ENCODE results near the gene AFF3. TPM values are rescaled to one million over a fixed set of nuclear protein-coding genes. Genes with fewer than 3 reads are reported as not detected.

The AFF3 gene, protein sequence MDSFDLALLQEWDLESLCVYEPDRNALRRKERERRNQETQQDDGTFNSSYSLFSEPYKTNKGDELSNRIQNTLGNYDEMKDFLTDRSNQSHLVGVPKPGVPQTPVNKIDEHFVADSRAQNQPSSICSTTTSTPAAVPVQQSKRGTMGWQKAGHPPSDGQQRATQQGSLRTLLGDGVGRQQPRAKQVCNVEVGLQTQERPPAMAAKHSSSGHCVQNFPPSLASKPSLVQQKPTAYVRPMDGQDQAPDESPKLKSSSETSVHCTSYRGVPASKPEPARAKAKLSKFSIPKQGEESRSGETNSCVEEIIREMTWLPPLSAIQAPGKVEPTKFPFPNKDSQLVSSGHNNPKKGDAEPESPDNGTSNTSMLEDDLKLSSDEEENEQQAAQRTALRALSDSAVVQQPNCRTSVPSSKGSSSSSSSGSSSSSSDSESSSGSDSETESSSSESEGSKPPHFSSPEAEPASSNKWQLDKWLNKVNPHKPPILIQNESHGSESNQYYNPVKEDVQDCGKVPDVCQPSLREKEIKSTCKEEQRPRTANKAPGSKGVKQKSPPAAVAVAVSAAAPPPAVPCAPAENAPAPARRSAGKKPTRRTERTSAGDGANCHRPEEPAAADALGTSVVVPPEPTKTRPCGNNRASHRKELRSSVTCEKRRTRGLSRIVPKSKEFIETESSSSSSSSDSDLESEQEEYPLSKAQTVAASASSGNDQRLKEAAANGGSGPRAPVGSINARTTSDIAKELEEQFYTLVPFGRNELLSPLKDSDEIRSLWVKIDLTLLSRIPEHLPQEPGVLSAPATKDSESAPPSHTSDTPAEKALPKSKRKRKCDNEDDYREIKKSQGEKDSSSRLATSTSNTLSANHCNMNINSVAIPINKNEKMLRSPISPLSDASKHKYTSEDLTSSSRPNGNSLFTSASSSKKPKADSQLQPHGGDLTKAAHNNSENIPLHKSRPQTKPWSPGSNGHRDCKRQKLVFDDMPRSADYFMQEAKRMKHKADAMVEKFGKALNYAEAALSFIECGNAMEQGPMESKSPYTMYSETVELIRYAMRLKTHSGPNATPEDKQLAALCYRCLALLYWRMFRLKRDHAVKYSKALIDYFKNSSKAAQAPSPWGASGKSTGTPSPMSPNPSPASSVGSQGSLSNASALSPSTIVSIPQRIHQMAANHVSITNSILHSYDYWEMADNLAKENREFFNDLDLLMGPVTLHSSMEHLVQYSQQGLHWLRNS (N-terminal part only)
- under 1 TPM; 0.09 to 0.55 TPM for total RNA-seq

DNA sequence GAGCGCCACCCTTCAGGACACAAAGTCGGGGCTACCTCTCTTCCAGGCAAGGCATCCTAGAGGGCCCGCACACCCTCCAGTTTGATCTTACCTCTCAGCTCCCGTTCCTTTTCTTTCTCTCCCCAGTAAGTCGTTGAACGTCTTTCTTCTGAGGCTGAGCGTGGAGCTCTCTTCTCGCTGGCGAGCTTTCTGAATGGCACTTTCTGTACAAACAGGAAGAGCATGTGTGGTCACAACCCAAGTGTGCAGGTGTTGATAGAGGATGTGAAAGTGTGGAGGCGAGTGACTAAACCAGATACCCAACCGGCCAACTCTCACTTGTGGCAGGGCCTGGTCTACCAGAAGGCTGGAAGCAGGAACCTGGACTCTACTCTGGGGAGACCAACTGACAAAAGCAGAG is at the start of gene AFF3:
AFF3 (minus strand) TSS at position 198 of the 400 bp plus-strand sequence. CDS start 38,136 bp downstream, outside the sequence.
- CTCF ChIA-PET = no interaction called here
- H3K27ac Mint-ChIP-seq = no peak within 1 kb of the TSS
- peak within 1 kb of the TSS; percentile 26 for H3K4me3 Mint-ChIP-seq
- H3K36me3 Mint-ChIP-seq = no peaks in the 10 kb centered on the region
- no peaks in the 10 kb centered on the region for H3K9me3 Mint-ChIP-seq (ENCODE audit: low read depth)
- H3K27me3 Mint-ChIP-seq = peaks cover 39% of the 10 kb centered on the region
- H3K4me1 Mint-ChIP-seq = peaks cover 17% of the 10 kb centered on the region
- peak; percentile 63 for DNase-seq
- peak; percentile 73 for ATAC-seq

DNA sequence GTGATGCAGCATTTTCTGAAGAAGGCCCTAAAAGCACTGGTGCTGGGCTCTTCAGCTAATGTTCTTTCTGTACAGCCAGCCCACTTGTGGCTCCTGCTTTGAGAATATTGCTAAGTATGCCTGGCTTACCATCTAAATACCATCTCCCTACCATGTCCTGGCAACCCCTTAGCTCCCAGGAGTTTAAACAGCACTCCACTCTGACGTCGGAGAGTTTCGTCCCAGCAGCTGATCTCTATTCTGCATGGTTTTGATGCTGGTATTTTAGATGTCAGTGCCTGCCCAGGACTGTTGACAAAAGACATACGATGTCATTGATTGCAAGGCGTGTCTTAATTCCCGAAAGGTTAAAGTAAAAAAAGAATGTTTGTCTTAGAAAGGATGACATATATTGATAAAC is 47.0 kb upstream of the AFF3 start:
- no peaks in the 10 kb centered on the region for H3K36me3 Mint-ChIP-seq
- DNase-seq (no peak), ATAC-seq (no peak)
- CTCF ChIA-PET = no interaction called here
- no peak overlapping the region for H3K4me3 Mint-ChIP-seq
- H3K27ac Mint-ChIP-seq = no peak overlapping the region
- no peaks in the 10 kb centered on the region for H3K9me3 Mint-ChIP-seq (ENCODE audit: low read depth)
- H3K27me3 Mint-ChIP-seq = peaks cover 16% of the 10 kb centered on the region
- H3K4me1 Mint-ChIP-seq = no peaks in the 10 kb centered on the region

DNA sequence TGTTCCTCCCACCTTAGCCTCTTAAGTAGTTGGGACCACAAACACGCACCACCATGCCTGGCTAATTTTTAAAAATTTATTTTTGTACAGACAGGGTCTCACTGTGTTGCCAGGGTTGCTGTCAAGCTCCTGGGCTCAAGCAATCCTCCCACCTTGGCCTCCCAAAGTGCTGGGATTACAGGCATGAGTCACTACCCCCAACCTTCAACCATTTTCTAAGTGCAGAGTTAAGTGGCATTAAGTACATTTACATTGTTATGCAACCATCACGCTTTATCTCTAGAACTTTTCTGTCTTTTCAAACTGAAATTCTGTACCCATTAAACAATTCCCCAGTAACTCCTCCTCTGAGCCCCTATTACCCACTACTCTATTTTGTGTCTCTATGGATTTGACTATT is 45.9 kb upstream of the AFF3 start:
- DNase-seq = no peak
- H3K36me3 Mint-ChIP-seq = no peaks in the 10 kb centered on the region

GRCh38 chr2:100186126-100186525 is 43.7 kb upstream of the AFF3 start:
- no peaks in the 10 kb centered on the region for H3K4me1 Mint-ChIP-seq
- ATAC-seq (no peak), DNase-seq (no peak)
- H3K27me3 Mint-ChIP-seq = peaks cover 6% of the 10 kb centered on the region
- H3K36me3 Mint-ChIP-seq = no peaks in the 10 kb centered on the region
- no peak overlapping the region for H3K27ac Mint-ChIP-seq
- H3K4me3 Mint-ChIP-seq = no peak overlapping the region
- CTCF ChIA-PET = no interaction called here
- no peaks in the 10 kb centered on the region for H3K9me3 Mint-ChIP-seq (ENCODE audit: low read depth)

More for the DNA sequence above, 45.9 kb upstream of the AFF3 start:
- ATAC-seq = no peak
- Mint-ChIP-seq H3K4me3 (no peak overlapping the region), H3K27me3 (peaks cover 13% of the 10 kb centered on the region), H3K9me3 (ENCODE audit: low read depth) (no peaks in the 10 kb centered on the region), H3K27ac (no peak overlapping the region), H3K4me1 (no peaks in the 10 kb centered on the region)
- CTCF ChIA-PET = interaction anchor here (1.0 kb wide), 1 partner anchor 34 kb away, joined by 3 read pairs; no protein-coding TSS in a partner anchor

DNA sequence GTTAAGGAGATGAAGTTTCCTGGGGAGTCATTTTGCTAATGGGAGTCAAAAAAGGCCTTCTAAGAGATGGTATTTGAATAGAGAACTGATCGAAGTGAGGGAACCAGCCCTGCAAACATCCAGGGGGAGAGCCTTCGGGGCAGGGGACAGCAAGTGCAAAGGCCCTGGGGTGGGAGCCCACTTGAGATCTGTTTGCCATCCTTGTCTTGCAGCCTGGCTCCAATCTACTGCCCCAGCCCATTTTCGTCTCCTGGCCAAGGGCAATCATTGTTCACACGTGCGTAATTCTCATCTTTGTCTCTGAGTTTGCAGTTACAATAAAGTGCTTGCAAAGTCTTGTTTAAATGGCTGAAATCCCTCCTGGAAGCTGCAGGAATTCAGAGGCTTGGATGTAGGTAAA is 43.1 kb upstream of the AFF3 start:
- no peak overlapping the region for H3K4me3 Mint-ChIP-seq
- no peak overlapping the region for H3K27ac Mint-ChIP-seq
- ATAC-seq = no peak
- no peaks in the 10 kb centered on the region for H3K36me3 Mint-ChIP-seq
- no peaks in the 10 kb centered on the region for H3K9me3 Mint-ChIP-seq (ENCODE audit: low read depth)
- CTCF ChIA-PET = no interaction called here
- no peak for DNase-seq
- peaks cover 6% of the 10 kb centered on the region for H3K27me3 Mint-ChIP-seq
- no peaks in the 10 kb centered on the region for H3K4me1 Mint-ChIP-seq

- no peak for ATAC-seq
- Mint-ChIP-seq H3K4me3 (no peak overlapping the region), H3K9me3 (ENCODE audit: low read depth) (no peaks in the 10 kb centered on the region), H3K27me3 (peaks cover 6% of the 10 kb centered on the region), H3K4me1 (no peaks in the 10 kb centered on the region), H3K36me3 (no peaks in the 10 kb centered on the region), H3K27ac (no peak overlapping the region)
- no peak for DNase-seq
- CTCF ChIA-PET = no interaction called here
These were observed 42.7 kb upstream of the AFF3 start for GRCh38 chr2:100185105-100185504.

DNA sequence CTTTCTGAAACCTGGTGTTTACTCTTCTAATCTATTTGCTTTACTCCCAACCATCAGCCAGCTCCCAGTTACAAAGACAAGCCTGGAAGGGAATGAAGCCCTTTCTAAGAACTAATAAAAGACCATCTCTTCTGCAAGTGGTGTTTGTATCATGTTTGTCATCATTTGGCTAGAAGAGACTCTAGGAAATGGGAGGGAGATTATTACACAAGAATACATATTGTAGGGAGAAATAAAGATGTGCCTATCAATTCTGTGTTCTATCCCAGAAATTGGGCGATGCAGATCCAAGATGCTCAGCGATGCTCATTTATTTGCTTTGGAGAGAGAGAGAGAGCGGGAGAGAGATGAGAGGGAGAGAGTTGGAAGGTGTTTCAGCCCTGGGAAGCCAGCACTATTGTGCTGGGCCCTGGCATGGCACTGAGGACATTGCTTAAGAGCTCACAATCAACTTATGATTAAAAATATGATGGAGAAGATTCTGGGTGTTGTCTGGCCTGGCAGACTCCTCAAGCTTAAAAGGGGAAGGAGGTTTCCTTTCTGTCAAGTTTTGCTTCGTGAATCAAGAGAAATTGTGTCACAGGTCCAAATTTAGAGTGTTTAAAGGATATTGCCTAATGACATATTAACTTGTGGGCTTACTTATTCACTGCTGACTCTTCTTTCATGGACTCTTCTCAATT is 41.8 kb upstream of the AFF3 start:
- Mint-ChIP-seq H3K27ac (no peak overlapping the region), H3K4me1 (no peaks in the 10 kb centered on the region), H3K4me3 (no peak overlapping the region), H3K27me3 (peaks cover 3% of the 10 kb centered on the region), H3K36me3 (no peaks in the 10 kb centered on the region), H3K9me3 (ENCODE audit: low read depth) (no peaks in the 10 kb centered on the region)
- DNase-seq = no peak
- CTCF ChIA-PET = no interaction called here
- no peak for ATAC-seq

- H3K27ac Mint-ChIP-seq = no peak overlapping the region
- no peaks in the 10 kb centered on the region for H3K36me3 Mint-ChIP-seq
- ATAC-seq (no peak), DNase-seq (peak; percentile 23)
- H3K27me3 Mint-ChIP-seq = peaks cover 3% of the 10 kb centered on the region
- no peaks in the 10 kb centered on the region for H3K9me3 Mint-ChIP-seq (ENCODE audit: low read depth)
- H3K4me1 Mint-ChIP-seq = no peaks in the 10 kb centered on the region
- no peak overlapping the region for H3K4me3 Mint-ChIP-seq
- CTCF ChIA-PET = no interaction called here
These were observed 40.3 kb upstream of the AFF3 start for GRCh38 chr2:100182494-100183361.

DNA sequence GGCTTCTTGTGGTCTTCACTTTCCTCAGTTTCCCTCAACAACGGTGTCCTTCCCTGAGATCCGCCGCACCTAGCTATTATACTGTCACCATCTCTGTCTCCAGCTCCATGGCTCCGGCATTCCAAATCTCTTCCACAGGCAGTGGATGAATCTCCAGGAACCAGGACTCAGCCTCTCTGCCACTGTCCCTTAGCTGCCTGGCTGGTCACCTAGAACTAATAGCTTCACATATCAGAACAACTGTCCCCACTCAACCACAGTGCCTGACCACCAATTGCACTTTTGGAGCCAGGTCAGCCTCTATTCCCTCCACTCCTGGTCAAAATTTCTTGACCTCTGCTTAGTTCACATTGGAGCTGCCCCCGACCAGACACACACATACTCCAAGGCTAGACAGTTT is 38.1 kb upstream of the AFF3 start:
- no peak overlapping the region for H3K27ac Mint-ChIP-seq
- ATAC-seq (no peak), DNase-seq (peak; percentile 12)
- no peak overlapping the region for H3K4me3 Mint-ChIP-seq
- H3K36me3 Mint-ChIP-seq = no peaks in the 10 kb centered on the region
- peaks cover 3% of the 10 kb centered on the region for H3K27me3 Mint-ChIP-seq
- CTCF ChIA-PET = no interaction called here
- H3K9me3 Mint-ChIP-seq (ENCODE audit: low read depth) = no peaks in the 10 kb centered on the region
- no peaks in the 10 kb centered on the region for H3K4me1 Mint-ChIP-seq

DNA sequence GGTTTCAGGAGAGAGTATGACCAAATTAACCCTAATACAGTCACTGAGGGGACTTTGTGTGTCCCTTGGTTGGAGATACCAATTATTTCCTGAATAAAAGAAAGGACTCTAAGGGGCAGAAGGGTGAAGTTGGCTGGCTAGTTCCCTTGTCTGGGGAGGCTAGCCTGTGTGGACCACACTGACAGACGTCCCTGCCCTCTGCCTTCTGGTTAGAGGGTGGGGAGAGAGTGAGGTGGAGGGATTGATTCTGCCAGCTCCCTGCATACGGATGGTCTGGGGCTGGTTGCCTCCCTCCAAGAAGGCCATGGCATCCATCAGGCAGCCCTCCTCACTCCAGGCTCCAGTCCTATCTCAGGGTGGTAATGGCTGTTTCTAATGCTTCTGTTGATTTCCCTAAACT is 37.4 kb upstream of the AFF3 start:
- H3K27me3 Mint-ChIP-seq = peaks cover 3% of the 10 kb centered on the region
- H3K9me3 Mint-ChIP-seq (ENCODE audit: low read depth) = no peaks in the 10 kb centered on the region
- no peak overlapping the region for H3K4me3 Mint-ChIP-seq
- no peak overlapping the region for H3K27ac Mint-ChIP-seq
- no peaks in the 10 kb centered on the region for H3K36me3 Mint-ChIP-seq
- no peak for ATAC-seq
- no peaks in the 10 kb centered on the region for H3K4me1 Mint-ChIP-seq
- DNase-seq = no peak
- CTCF ChIA-PET = no interaction called here

GRCh38 chr2:100178864-100179263 is 36.5 kb upstream of the AFF3 start:
- H3K36me3 Mint-ChIP-seq = no peaks in the 10 kb centered on the region
- ATAC-seq (no peak), DNase-seq (no peak)
- H3K4me1 Mint-ChIP-seq = no peaks in the 10 kb centered on the region
- H3K4me3 Mint-ChIP-seq = no peak overlapping the region
- no peaks in the 10 kb centered on the region for H3K9me3 Mint-ChIP-seq (ENCODE audit: low read depth)
- no peak overlapping the region for H3K27ac Mint-ChIP-seq
- no peaks in the 10 kb centered on the region for H3K27me3 Mint-ChIP-seq
- CTCF ChIA-PET = no interaction called here

DNA sequence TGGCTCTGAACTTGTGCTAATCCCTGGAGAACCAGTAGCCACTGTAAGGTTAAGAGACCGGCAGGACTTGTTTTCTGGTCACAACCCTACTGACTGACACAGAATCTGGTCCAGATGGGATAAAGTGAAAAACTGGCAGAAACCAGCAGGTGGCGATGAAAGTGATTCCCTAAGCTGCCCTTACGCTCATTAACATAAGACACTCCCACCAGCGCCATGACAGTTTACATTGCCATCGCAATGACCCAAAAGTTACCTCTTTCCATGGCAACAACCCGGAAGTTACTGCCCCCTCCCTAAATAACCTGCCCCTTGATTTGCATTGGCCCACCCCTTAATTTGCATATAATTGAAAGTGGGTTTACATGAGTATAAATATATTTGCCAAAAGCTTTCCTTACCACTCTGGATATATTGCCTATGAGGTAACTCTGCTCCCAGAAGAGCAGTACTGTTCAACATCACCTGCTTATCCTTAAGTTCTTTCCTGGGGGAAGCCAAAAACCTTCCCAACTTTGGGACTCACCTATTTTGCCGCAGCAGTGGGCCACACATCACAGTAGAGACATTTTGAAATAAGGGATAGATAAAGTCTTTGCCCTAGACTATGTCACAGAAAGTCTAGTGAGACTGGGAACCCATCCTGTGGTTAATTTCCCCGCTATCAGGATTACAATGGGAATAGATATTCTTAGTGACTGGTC is 35.8 kb upstream of the AFF3 start:
- H3K27me3 Mint-ChIP-seq = no peaks in the 10 kb centered on the region
- ATAC-seq (no peak), DNase-seq (peak; percentile 42)
- H3K27ac Mint-ChIP-seq = no peak overlapping the region
- no peak overlapping the region for H3K4me3 Mint-ChIP-seq
- H3K4me1 Mint-ChIP-seq = no peaks in the 10 kb centered on the region
- CTCF ChIA-PET = no interaction called here
- H3K36me3 Mint-ChIP-seq = no peaks in the 10 kb centered on the region
- no peaks in the 10 kb centered on the region for H3K9me3 Mint-ChIP-seq (ENCODE audit: low read depth)
